GM19328 (cell line): Measurements from ENCODE around the gene RASGEF1C.

Source experiments
- ATAC-seq: cut with Tn5 transposase; IDR thresholded peaks from one replicate; pipeline ENCODE4 v1.9.1; 2021; ENCODE audit warnings: mild to moderate bottlenecking, moderate library complexity; ENCODE audit not compliant: unreplicated experiment

The RASGEF1C gene

DNA sequence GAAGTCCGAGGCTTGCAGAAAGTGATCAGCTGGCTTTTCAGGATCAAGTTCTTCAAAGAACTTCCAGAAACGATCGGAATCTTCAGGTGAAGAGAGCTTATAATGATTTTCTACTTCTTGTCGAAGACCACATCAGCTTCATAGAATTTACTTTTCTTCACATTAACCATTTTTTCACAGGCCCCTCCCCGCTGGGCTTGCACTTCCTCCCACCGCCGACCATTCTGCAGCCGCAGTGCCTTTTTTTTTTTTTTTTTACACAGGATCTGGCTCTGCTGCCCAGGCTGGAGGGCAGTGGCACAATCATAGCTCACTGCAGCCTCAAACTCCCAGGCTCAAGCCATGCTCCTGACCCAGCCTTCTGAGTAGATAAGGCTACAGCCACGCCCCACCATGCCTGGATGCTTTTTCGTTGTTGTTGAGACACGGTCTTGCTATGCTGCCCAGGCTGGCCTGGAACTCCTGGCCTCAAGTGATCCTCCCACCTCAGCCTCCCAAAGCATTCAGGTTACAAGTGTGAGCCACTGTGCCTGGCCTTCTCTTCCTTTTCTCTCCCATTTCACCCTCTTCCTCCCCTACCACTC lies 122.1 kb downstream of the RASGEF1C start:
- no peak for ATAC-seq

DNA sequence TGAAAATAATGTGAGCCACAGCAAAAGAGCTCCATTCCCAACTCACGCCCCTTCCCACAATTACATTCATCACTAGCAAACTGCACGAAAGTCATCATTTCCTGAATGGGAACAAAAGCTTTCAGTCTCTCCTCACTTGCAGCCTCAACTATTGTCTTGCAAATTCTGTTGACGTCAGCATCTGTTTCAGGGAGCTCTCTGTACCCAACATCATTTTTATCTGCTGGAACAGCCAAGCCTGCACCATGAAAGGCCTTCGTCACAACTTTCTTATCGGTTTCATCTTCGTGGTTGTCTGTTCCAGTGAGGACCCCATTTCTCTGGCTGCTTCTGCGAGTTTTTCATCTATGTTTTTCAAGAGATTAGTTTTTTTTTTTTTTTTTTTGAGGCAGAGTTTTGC lies 123.2 kb downstream of the RASGEF1C start:
- ATAC-seq = no peak

- no peak for ATAC-seq
Observed at GRCh38 chr5:180084638-180085561, 124.1 kb downstream of the RASGEF1C start.

GRCh38 chr5:180083529-180084060 lies 125.4 kb downstream of the RASGEF1C start:
- no peak for ATAC-seq

- no peak for ATAC-seq
Observed at GRCh38 chr5:180082633-180083420, 126.2 kb downstream of the RASGEF1C start.

DNA sequence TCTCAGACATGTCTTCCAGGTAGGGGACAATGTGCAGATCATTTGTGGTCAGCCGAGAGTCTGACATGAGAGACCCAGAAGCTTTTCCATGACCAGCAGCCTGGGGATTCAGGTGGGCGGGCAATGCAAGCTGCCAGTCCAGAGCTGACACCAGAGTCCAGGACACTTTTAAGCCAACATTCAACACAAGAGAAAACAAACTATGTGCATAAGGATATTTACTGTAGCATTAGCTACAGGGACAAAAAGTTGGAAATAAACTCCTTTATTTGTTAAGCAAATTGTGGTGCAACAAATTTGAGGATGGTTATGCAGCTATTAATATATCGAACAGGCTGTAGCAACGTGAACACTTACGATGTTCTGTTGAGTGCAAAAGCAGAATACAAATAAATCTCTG lies 127.5 kb downstream of the RASGEF1C start:
- ATAC-seq = no peak

- no peak for ATAC-seq
Observed at GRCh38 chr5:180080486-180081280, 128.3 kb downstream of the RASGEF1C start.

- no peak for ATAC-seq
Observed at GRCh38 chr5:180079702-180080466, 129.1 kb downstream of the RASGEF1C start.

DNA sequence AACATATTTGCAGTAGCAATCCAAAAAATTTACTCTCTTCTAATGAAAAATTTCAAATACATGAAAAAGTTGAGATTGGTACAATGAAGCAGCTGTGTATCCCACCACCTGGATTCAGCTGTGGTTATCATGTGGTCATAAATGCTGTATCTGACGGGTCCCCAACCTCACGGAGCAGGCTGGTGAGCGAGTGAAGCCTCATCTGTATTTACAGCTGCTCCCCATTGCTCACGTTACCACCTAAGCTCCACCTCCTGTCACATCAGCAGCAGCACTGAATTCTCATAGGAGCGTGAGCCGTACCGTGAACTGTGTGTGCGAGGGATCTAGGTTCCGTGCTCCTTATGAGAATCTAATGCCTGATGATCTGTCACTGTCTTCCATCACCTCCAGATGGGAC lies 130.7 kb downstream of the RASGEF1C start:
- ATAC-seq = no peak

GRCh38 chr5:180077594-180078284 lies 131.3 kb downstream of the RASGEF1C start:
- ATAC-seq = no peak

- ATAC-seq = no peak
Observed at GRCh38 chr5:180075703-180076102, 133.3 kb downstream of the RASGEF1C start.

- ATAC-seq = no peak
Observed at GRCh38 chr5:180074462-180074861, 134.5 kb downstream of the RASGEF1C start.

GRCh38 chr5:180072556-180072955 lies 136.5 kb downstream of the RASGEF1C start:
- no peak for ATAC-seq

- no peak for ATAC-seq
Observed at GRCh38 chr5:180072256-180072548, 136.8 kb downstream of the RASGEF1C start.

GRCh38 chr5:180071531-180072255 lies 137.3 kb downstream of the RASGEF1C start, which contains the start of gene RNF130:
Gene RNF130, minus strand, starts transcription at chr5:180071759. Its CDS starts 57 bp downstream, at chr5:180071702.
- no peak for ATAC-seq

GRCh38 chr5:180070756-180071530 lies 138.1 kb downstream of the RASGEF1C start:
- no peak for ATAC-seq

- no peak for ATAC-seq
Observed at GRCh38 chr5:180069589-180070247, 139.3 kb downstream of the RASGEF1C start.
